Astrocyte (in vitro differentiated cells and primary cell): ENCODE measurements around the gene CBLN3. TPM values are rescaled to one million over a fixed set of nuclear protein-coding genes. Genes with fewer than 3 reads are reported as not detected.

Experiments
- DNase-seq: peaks from one replicate; pipeline ENCODE4 v3.0.0-alpha.2; 2010; ENCODE audit warnings: low read depth
- FAIRE-seq: peaks from 2 replicates; lab custom pipeline; 2011; peaks lifted over from hg19 to GRCh38; lab: Jason Lieb, UNC
- H2AFZ ChIP-seq: 2 replicates; pipeline ENCODE4 v1.6.0; 2012; ENCODE audit warnings: low read depth, low read length, inconsistent platforms
- H3K27ac ChIP-seq: 2 replicates; pipeline ENCODE4 v1.5.1; 2011; ENCODE audit warnings: low read depth, low read length, inconsistent platforms
- H3K27me3 ChIP-seq: 2 replicates; pipeline ENCODE4 v1.6.0; 2011; ENCODE audit warnings: low read length, inconsistent platforms; ENCODE audit not compliant: insufficient read depth
- H3K36me3 ChIP-seq: 2 replicates; pipeline ENCODE4 v1.5.1; 2011; ENCODE audit warnings: low read length, inconsistent platforms; ENCODE audit not compliant: insufficient read depth
- H3K4me1 ChIP-seq: 2 replicates; pipeline ENCODE4 v1.5.1; 2011; ENCODE audit warnings: low read length, inconsistent platforms; ENCODE audit not compliant: insufficient read depth
- H3K4me2 ChIP-seq: 2 replicates; pipeline ENCODE4 v1.6.0; 2012; ENCODE audit warnings: low read length, inconsistent platforms
- H3K4me3 ChIP-seq: 2 replicates; pipeline ENCODE4 v1.5.1; 2011; ENCODE audit warnings: low read depth, mild to moderate bottlenecking, low read length, inconsistent platforms; ENCODE audit not compliant: insufficient read depth
- H3K79me2 ChIP-seq: 2 replicates; pipeline ENCODE4 v1.6.0; 2012; ENCODE audit warnings: mild to moderate bottlenecking, low read length, inconsistent platforms; ENCODE audit not compliant: insufficient read depth
- H3K9ac ChIP-seq: 2 replicates; pipeline ENCODE4 v1.6.0; 2012; ENCODE audit warnings: mild to moderate bottlenecking, low read length, inconsistent platforms
- H3K9me3 ChIP-seq: 2 replicates; pipeline ENCODE4 v1.5.1; 2012; ENCODE audit warnings: low read depth, mild to moderate bottlenecking, low read length, inconsistent platforms; ENCODE audit not compliant: insufficient read depth
- H4K20me1 ChIP-seq: 2 replicates; pipeline ENCODE4 v1.6.0; 2012; ENCODE audit warnings: low read length, inconsistent platforms; ENCODE audit not compliant: insufficient read depth
- H3K27ac Mint-ChIP-seq: one replicate; pipeline ENCODE4 v1.8.0; 2021; ENCODE audit warnings: mild to moderate bottlenecking, mixed read lengths; ENCODE audit not compliant: unreplicated experiment
- H3K27me3 Mint-ChIP-seq: one replicate; pipeline ENCODE4 v1.8.0; 2021; ENCODE audit warnings: low read depth, mixed read lengths; ENCODE audit not compliant: unreplicated experiment
- H3K36me3 Mint-ChIP-seq: one replicate; pipeline ENCODE4 v1.8.0; 2021; ENCODE audit warnings: low read depth, mixed read lengths; ENCODE audit not compliant: unreplicated experiment
- H3K4me1 Mint-ChIP-seq: one replicate; pipeline ENCODE4 v1.8.0; 2021; ENCODE audit warnings: low read depth, mixed read lengths; ENCODE audit not compliant: unreplicated experiment
- H3K4me3 Mint-ChIP-seq: one replicate; pipeline ENCODE4 v1.8.0; 2021; ENCODE audit warnings: mild to moderate bottlenecking, moderate library complexity, mixed read lengths; ENCODE audit not compliant: unreplicated experiment
- H3K9me3 Mint-ChIP-seq: one replicate; pipeline ENCODE4 v1.8.0; 2021; ENCODE audit warnings: mild to moderate bottlenecking, mixed read lengths; ENCODE audit not compliant: unreplicated experiment
- CTCF ChIP-seq: IDR thresholded peaks from 2 replicates; pipeline ENCODE4 v1.5.1; 2011; ENCODE audit warnings: low read depth, mild to moderate bottlenecking, inconsistent platforms, low read length, moderate library complexity; ENCODE audit not compliant: insufficient read depth
- EZH2 ChIP-seq: IDR thresholded peaks from 2 replicates; pipeline ENCODE4 v1.6.1; 2012; ENCODE audit warnings: mild to moderate bottlenecking, low read length, inconsistent platforms; ENCODE audit not compliant: insufficient read depth
- total RNA-seq: library from RNA; stranded (reverse); gene quantifications from 2 replicates; pipeline ENCODE4 v1.2.1, GENCODE V29; 2021

The CBLN3 gene
- total RNA-seq, 1 donor from 2014 or later: 3.9 TPM

GRCh38 chr14:24414732-24415420 is 14.6 kb downstream of the CBLN3 start:
- Histone ChIP-seq H3K9me3 (no peaks in the 10 kb centered on the region), H3K27ac (no peak overlapping the region), H4K20me1 (no peaks in the 10 kb centered on the region), H3K4me3 (no peak overlapping the region), H2AFZ (no peak overlapping the region), H3K9ac (no peak overlapping the region), H3K4me2 (no peak overlapping the region), H3K4me1 (no peaks in the 10 kb centered on the region), H3K27me3 (peaks cover 6% of the 10 kb centered on the region), H3K36me3 (no peaks in the 10 kb centered on the region), H3K79me2 (no peaks in the 10 kb centered on the region)
- no peak overlapping the region for H3K27ac Mint-ChIP-seq
- H3K36me3 Mint-ChIP-seq: peaks cover 29% of the 10 kb centered on the region
- DNase-seq: no peak
- H3K27me3 Mint-ChIP-seq: peaks cover 18% of the 10 kb centered on the region
- no peaks in the 10 kb centered on the region for H3K4me1 Mint-ChIP-seq
- H3K4me3 Mint-ChIP-seq: no peak overlapping the region
- FAIRE-seq: no peak
- H3K9me3 Mint-ChIP-seq: peaks cover 2% of the 10 kb centered on the region
- TF ChIP-seq EZH2 (no peak), CTCF (no peak)

GRCh38 chr14:24414077-24414476 is 15.4 kb downstream of the CBLN3 start:
- Histone ChIP-seq H3K27ac (no peak overlapping the region), H2AFZ (no peak overlapping the region), H3K79me2 (no peaks in the 10 kb centered on the region), H3K9ac (no peak overlapping the region), H3K27me3 (peaks cover 6% of the 10 kb centered on the region), H3K4me2 (no peak overlapping the region), H3K9me3 (no peaks in the 10 kb centered on the region), H3K4me1 (no peaks in the 10 kb centered on the region), H3K36me3 (no peaks in the 10 kb centered on the region), H4K20me1 (no peaks in the 10 kb centered on the region), H3K4me3 (no peak overlapping the region)
- DNase-seq (no peak), FAIRE-seq (no peak)
- Mint-ChIP-seq H3K4me3 (no peak overlapping the region), H3K4me1 (no peaks in the 10 kb centered on the region), H3K9me3 (peaks cover 2% of the 10 kb centered on the region), H3K27me3 (peaks cover 13% of the 10 kb centered on the region), H3K27ac (peak overlapping the region; percentile 30), H3K36me3 (peaks cover 33% of the 10 kb centered on the region)
- TF ChIP-seq EZH2: no peak
- TF ChIP-seq CTCF: no peak
